Activated CD8-positive, alpha-beta memory T cell treated with anti-CD3 and anti-CD28 coated beads, Interleukin-2, amount 10 ng/mL, durations not matched to agents 7 days and 5 days (primary cell): ENCODE measurements around the gene TCERG1L. TPM values are rescaled to one million over a fixed set of nuclear protein-coding genes. Genes with fewer than 3 reads are reported as not detected.

Source experiments
- ATAC-seq: fragments of 150-1000 bp; cut with Tn5 transposase; one replicate; pipeline ENCODE4 v1.10.0; 2021; ENCODE audit warnings: moderate library complexity
- CTCF ChIA-PET: fragments of 350-600 bp; sonication (Branson Sonifier 250); formaldehyde crosslinking; loops from one replicate; lab custom pipeline; 2021; ENCODE audit warnings: antibody characterized with exemption; lab: Charles Lee
- DNase-seq: peaks from one replicate; pipeline ENCODE4 v3.0.0-alpha.2; 2020
- H3K27ac Mint-ChIP-seq: one replicate; pipeline ENCODE4 v1.8.0; 2021; ENCODE audit warnings: mild to moderate bottlenecking, mixed read lengths
- H3K27me3 Mint-ChIP-seq: one replicate; pipeline ENCODE4 v1.8.0; 2021; ENCODE audit warnings: mixed read lengths
- H3K36me3 Mint-ChIP-seq: one replicate; pipeline ENCODE4 v1.8.0; 2021; ENCODE audit warnings: mild to moderate bottlenecking, mixed read lengths
- H3K4me1 Mint-ChIP-seq: one replicate; pipeline ENCODE4 v1.8.0; 2021; ENCODE audit warnings: mixed read lengths
- H3K4me3 Mint-ChIP-seq: one replicate; pipeline ENCODE4 v1.8.0; 2021; ENCODE audit warnings: mild to moderate bottlenecking, moderate library complexity, mixed read lengths
- H3K9me3 Mint-ChIP-seq: one replicate; pipeline ENCODE4 v1.8.0; 2022; ENCODE audit warnings: low read depth, mixed read lengths
- total RNA-seq, 2 experiments: library from RNA; stranded (reverse); gene quantifications; one replicate each; pipeline ENCODE4 v1.2.3, GENCODE V29; 2021

TCERG1L gene
- total RNA-seq, 2 experiments from 2014 or later = 0.20 to 0.49 TPM

DNA sequence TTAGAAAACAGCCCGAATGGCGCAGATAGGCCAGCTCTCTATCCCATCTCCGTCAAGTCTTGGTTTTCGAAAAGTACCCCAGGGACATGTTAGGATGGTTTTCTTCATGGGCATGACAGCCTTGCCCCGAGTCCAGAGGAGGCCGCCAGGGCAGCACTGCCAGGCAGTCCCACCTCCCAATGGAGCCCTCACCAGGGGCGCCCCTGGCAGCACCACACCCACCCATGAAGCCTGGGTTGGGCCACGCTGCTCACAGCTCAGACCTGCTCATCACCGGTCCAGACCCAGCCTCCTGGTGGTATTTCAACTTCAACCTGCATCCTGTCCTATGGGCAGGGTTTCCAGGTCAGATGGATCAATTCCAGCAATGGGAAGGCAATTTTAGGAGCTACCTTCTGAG lies 53.3 kb downstream of the TCERG1L start:
- H3K9me3 Mint-ChIP-seq = no peaks in the 10 kb centered on the region
- no peak overlapping the region for H3K27ac Mint-ChIP-seq
- no peaks in the 10 kb centered on the region for H3K4me1 Mint-ChIP-seq
- no peak for ATAC-seq
- H3K4me3 Mint-ChIP-seq = no peak overlapping the region
- no peaks in the 10 kb centered on the region for H3K36me3 Mint-ChIP-seq
- DNase-seq = no peak
- CTCF ChIA-PET = no interaction called here
- no peaks in the 10 kb centered on the region for H3K27me3 Mint-ChIP-seq

DNA sequence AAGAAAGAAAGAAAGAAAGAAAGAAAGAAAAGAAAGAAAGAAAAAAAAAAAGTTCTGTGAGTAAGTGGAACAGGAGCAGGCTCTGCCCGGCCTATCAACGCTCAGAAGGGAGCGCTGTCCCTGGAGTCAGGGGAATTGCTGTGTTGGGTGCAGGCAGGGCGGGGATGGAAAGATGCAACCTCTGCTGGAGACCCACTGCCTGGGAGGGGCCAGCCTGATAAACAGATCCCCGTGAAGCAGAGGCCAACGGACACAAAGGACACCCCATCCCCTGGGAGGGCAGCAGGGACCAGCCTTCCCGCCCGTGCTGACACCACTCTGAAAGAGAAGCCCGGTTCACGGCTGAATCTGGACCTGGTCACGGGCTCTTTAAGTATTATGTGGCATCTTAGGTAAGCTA lies 54.5 kb downstream of the TCERG1L start:
- no peaks in the 10 kb centered on the region for H3K36me3 Mint-ChIP-seq
- ATAC-seq = no peak
- no peaks in the 10 kb centered on the region for H3K4me1 Mint-ChIP-seq
- H3K27ac Mint-ChIP-seq = no peak overlapping the region
- H3K27me3 Mint-ChIP-seq = no peaks in the 10 kb centered on the region
- no peak for DNase-seq
- CTCF ChIA-PET = no interaction called here
- no peak overlapping the region for H3K4me3 Mint-ChIP-seq
- H3K9me3 Mint-ChIP-seq = no peaks in the 10 kb centered on the region

GRCh38 chr10:131254859-131255252 lies 56.7 kb downstream of the TCERG1L start:
- ATAC-seq (no peak), DNase-seq (no peak)
- H3K4me3 Mint-ChIP-seq = no peak overlapping the region
- CTCF ChIA-PET = no interaction called here
- H3K9me3 Mint-ChIP-seq = no peaks in the 10 kb centered on the region
- no peak overlapping the region for H3K27ac Mint-ChIP-seq
- no peaks in the 10 kb centered on the region for H3K4me1 Mint-ChIP-seq
- H3K36me3 Mint-ChIP-seq = no peaks in the 10 kb centered on the region
- H3K27me3 Mint-ChIP-seq = no peaks in the 10 kb centered on the region

- CTCF ChIA-PET = no interaction called here
- H3K36me3 Mint-ChIP-seq = no peaks in the 10 kb centered on the region
These were observed 57.3 kb downstream of the TCERG1L start for GRCh38 chr10:131253931-131254858.

GRCh38 chr10:131252567-131253276 lies 58.8 kb downstream of the TCERG1L start:
- Mint-ChIP-seq H3K4me1 (no peaks in the 10 kb centered on the region), H3K36me3 (no peaks in the 10 kb centered on the region), H3K4me3 (no peak overlapping the region), H3K9me3 (no peaks in the 10 kb centered on the region), H3K27ac (no peak overlapping the region), H3K27me3 (no peaks in the 10 kb centered on the region)
- DNase-seq (no peak), ATAC-seq (no peak)
- CTCF ChIA-PET = no interaction called here

More at GRCh38 chr10:131253931-131254858, 57.3 kb downstream of the TCERG1L start:
- Mint-ChIP-seq H3K4me3 (no peak overlapping the region), H3K4me1 (no peaks in the 10 kb centered on the region), H3K27ac (no peak overlapping the region), H3K27me3 (no peaks in the 10 kb centered on the region), H3K9me3 (no peaks in the 10 kb centered on the region)
- ATAC-seq (no peak), DNase-seq (no peak)

DNA sequence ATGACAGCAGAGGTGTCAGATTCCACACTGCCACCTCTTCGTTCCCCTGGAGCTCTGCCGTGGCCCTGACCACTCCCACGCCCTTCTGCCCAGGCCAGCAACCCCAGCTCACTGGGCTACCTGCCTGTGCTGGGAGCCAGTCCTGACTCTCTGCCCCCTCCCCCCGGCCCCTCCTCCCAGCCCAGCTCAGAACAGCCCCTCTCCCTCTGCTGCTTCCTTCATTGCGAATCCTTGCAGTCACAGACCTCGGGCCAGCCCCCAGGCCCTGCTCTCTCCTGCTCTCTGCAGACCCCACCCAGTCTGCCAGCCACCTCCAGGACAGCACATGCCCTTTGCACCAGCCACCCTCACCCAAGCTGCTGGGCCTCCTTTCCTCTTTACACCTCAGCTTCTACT lies 60.4 kb downstream of the TCERG1L start:
- H3K27me3 Mint-ChIP-seq = no peaks in the 10 kb centered on the region
- no peak for DNase-seq
- no peaks in the 10 kb centered on the region for H3K36me3 Mint-ChIP-seq
- CTCF ChIA-PET = no interaction called here
- no peaks in the 10 kb centered on the region for H3K9me3 Mint-ChIP-seq
- no peak for ATAC-seq
- no peak overlapping the region for H3K27ac Mint-ChIP-seq
- H3K4me1 Mint-ChIP-seq = no peaks in the 10 kb centered on the region
- H3K4me3 Mint-ChIP-seq = no peak overlapping the region

- CTCF ChIA-PET = no interaction called here
- H3K4me3 Mint-ChIP-seq = no peak overlapping the region
- no peaks in the 10 kb centered on the region for H3K27me3 Mint-ChIP-seq
- ATAC-seq (no peak), DNase-seq (no peak)
- H3K9me3 Mint-ChIP-seq = no peaks in the 10 kb centered on the region
- no peaks in the 10 kb centered on the region for H3K4me1 Mint-ChIP-seq
- H3K36me3 Mint-ChIP-seq = no peaks in the 10 kb centered on the region
- H3K27ac Mint-ChIP-seq = no peak overlapping the region
These were observed 60.9 kb downstream of the TCERG1L start for GRCh38 chr10:131250454-131251145.

- Mint-ChIP-seq H3K27me3 (no peaks in the 10 kb centered on the region), H3K9me3 (no peaks in the 10 kb centered on the region), H3K4me3 (no peak overlapping the region), H3K4me1 (no peaks in the 10 kb centered on the region), H3K27ac (no peak overlapping the region), H3K36me3 (no peaks in the 10 kb centered on the region)
- ATAC-seq (no peak), DNase-seq (no peak)
- CTCF ChIA-PET = no interaction called here
These were observed 61.6 kb downstream of the TCERG1L start for GRCh38 chr10:131249955-131250344.

DNA sequence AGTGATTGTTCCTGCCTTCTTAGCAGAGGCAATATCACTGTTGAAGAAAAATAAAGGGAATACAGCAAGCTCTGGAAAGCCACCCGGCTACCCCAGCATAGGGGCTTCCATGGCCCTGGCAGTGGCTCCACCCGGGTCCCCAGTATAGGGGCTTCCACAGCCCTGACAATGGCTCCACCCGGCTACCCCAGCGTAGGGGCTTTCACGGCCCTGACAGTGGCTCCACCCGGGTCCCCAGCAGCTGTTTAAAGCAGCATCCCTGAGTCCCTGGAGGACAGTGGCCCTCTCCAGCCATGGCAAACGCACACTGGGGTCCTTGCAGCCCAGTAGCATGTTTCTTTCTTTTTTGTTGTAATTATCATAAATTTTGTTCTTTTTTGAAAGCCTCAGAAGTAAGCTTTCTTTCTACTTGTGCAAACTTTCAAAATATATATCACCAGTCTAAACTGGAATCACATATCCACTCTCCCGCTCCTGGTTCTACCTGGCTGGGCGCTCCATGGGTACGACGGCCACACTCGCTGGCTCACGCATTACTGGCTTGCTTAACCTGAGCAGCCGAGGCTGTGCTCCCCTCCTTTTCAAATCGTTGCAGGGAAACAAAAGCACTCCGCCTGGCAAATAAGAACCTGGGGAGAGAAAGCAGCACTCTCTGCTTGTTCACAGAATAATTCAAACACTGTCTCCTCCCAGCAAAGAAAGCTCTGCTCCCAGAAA lies 62.1 kb downstream of the TCERG1L start:
- Mint-ChIP-seq H3K4me1 (no peaks in the 10 kb centered on the region), H3K4me3 (no peak overlapping the region), H3K36me3 (no peaks in the 10 kb centered on the region), H3K27me3 (no peaks in the 10 kb centered on the region), H3K27ac (no peak overlapping the region), H3K9me3 (no peaks in the 10 kb centered on the region)
- CTCF ChIA-PET = no interaction called here
- no peak for ATAC-seq
- DNase-seq = no peak

DNA sequence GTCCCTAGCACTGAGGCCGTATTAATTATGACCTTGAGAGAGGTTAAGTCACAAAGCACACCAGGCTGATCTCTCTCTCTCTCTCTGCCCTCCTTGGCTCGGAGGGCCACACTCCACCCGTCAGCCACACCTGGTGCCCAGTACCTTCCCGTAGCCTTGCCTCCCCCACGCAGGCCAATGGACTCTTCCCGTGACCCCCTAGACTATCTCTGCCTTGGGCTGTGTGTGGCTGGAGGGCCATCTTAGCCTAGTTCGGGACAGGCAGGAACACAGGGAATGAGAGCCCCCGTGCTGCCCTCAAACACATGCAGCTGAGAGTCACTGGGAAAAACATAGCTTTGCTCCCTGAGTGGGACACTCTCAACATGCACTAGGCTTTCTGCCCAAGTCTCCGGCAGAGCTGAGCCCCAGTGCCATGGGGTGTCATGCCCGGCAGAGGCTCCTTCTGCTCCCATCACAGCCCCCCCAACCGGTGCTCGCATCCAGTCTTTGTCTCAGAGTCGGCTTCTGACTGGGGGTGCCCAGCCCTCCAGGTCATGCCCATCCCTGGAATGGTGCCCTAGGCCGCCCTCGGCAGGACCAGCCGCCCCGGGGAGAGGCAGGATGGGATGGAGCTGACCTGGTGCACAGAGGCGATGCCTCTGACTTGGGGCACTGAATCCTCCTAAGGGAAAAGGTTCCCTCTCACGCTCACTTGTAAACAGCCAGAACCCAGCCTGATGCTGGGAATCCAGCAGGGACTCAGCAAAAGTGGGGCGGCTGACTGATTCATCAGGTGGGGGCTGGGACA lies 63.0 kb downstream of the TCERG1L start:
- H3K4me1 Mint-ChIP-seq = no peaks in the 10 kb centered on the region
- CTCF ChIA-PET = no interaction called here
- DNase-seq = no peak
- no peaks in the 10 kb centered on the region for H3K36me3 Mint-ChIP-seq
- H3K9me3 Mint-ChIP-seq = no peaks in the 10 kb centered on the region
- H3K4me3 Mint-ChIP-seq = no peak overlapping the region
- no peak overlapping the region for H3K27ac Mint-ChIP-seq
- no peak for ATAC-seq
- no peaks in the 10 kb centered on the region for H3K27me3 Mint-ChIP-seq

- ATAC-seq (no peak), DNase-seq (no peak)
- H3K9me3 Mint-ChIP-seq = no peaks in the 10 kb centered on the region
- CTCF ChIA-PET = no interaction called here
- H3K36me3 Mint-ChIP-seq = no peaks in the 10 kb centered on the region
- no peaks in the 10 kb centered on the region for H3K27me3 Mint-ChIP-seq
- no peak overlapping the region for H3K4me3 Mint-ChIP-seq
- no peak overlapping the region for H3K27ac Mint-ChIP-seq
- H3K4me1 Mint-ChIP-seq = no peaks in the 10 kb centered on the region
These were observed 63.6 kb downstream of the TCERG1L start for GRCh38 chr10:131247873-131248272.

DNA sequence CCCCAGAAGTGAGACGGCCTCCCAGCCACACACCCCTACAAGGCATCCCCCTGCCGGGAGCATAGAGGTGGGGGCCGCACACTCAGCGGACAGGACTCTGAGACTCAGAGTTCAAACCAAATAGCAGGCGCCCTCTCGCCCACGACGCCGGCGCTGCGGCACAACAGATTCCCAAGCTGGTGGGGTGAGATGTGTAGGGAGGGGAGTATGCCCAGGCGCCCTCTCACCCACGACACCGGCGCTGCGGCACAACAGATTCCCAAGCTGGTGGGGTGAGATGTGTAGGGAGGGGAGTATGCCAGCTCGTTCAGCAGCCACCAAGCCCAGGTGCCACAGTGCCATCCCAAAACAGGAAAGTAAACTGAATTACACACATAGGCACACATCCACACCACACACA lies 64.7 kb downstream of the TCERG1L start:
- CTCF ChIA-PET = no interaction called here
- H3K4me1 Mint-ChIP-seq = no peaks in the 10 kb centered on the region
- ATAC-seq (no peak), DNase-seq (no peak)
- H3K4me3 Mint-ChIP-seq = no peak overlapping the region
- no peak overlapping the region for H3K27ac Mint-ChIP-seq
- no peaks in the 10 kb centered on the region for H3K9me3 Mint-ChIP-seq
- H3K36me3 Mint-ChIP-seq = no peaks in the 10 kb centered on the region
- H3K27me3 Mint-ChIP-seq = no peaks in the 10 kb centered on the region
